Aorta (tissue), 4 donors: ENCODE results near the gene LANCL3. TPM values are rescaled to one million over a fixed set of nuclear protein-coding genes. Genes with fewer than 3 reads are reported as not detected.

Experiments
- polyA plus RNA-seq, 2 donors: library from polyadenylated mRNA; stranded (reverse); fragments of 200-250 nt; gene quantifications; one replicate each; pipeline ENCODE4 v1.2.3, GENCODE V29; 2013
- total RNA-seq, 2 donors: library from RNA; stranded (reverse); fragmentation: NEBNext Ultra II Directional; extraction: Animal tissue kit (Norgen Biotek cat#: 25700); gene quantifications; one replicate each; pipeline ENCODE4 v1.2.1, GENCODE V29; 2021
- donor health status: healthy with polysubstance abuse.
- donor health status: Bipolar disorder and iron deficiency.
- donor health status: DM: no; HTN: no; CAD: no.
- donor health status: DM: yes; HTN: yes; CAD: no.

LANCL3 gene
- total and polyA plus RNA-seq, 4 donors, result 0.03 to 2.2 (median 0.61) TPM

Other genes with a start within 250 kb of the LANCL3 start
- 10 to 100 TPM; 14.7 to 17.8 TPM for gene PRRG1, start 222.3 kb upstream of the LANCL3 start, total RNA-seq
- gene PRRG1, start 222.3 kb upstream of the LANCL3 start, polyA plus RNA-seq, result 1 to 10 TPM; 2.5 to 2.6 TPM
- gene XK, start 114.1 kb downstream of the LANCL3 start, total RNA-seq, result 1 to 10 TPM in 1 of 2 donors, under 1 TPM in 1; 0.93 to 1.7 TPM
- 1 to 10 TPM; 1.0 to 3.1 TPM for gene XK, start 114.1 kb downstream of the LANCL3 start, polyA plus RNA-seq
- gene CYBB, start 208.4 kb downstream of the LANCL3 start, total RNA-seq, result 10 to 100 TPM; 43.2 to 60.4 TPM
- 10 to 100 TPM in 1 of 2 donors, 1 to 10 TPM in 1; 3.1 to 10.4 TPM for gene CYBB, start 208.4 kb downstream of the LANCL3 start, polyA plus RNA-seq